AG10803 (cell line): ENCODE measurements around the gene E2F3.
A peak's percentile ranks its signal among the peaks of the same experiment; 100 is the strongest.

Experiments
- DNase-seq: peaks from one replicate; pipeline ENCODE4 v3.0.0; 2010; ENCODE audit warnings: low read depth
- H3K4me3 ChIP-seq: 2 replicates; pipeline ENCODE4 v1.5.1; 2011; ENCODE audit warnings: mild to moderate bottlenecking, low read length, control low read depth
- TF ChIP-seq, protein P1 (sequence below): conservative IDR thresholded peaks from 2 replicates; pipeline ENCODE4 v1.5.1; 2011; ENCODE audit warnings: mild to moderate bottlenecking, low read length, control low read depth, inconsistent platforms

Gene E2F3

DNA sequence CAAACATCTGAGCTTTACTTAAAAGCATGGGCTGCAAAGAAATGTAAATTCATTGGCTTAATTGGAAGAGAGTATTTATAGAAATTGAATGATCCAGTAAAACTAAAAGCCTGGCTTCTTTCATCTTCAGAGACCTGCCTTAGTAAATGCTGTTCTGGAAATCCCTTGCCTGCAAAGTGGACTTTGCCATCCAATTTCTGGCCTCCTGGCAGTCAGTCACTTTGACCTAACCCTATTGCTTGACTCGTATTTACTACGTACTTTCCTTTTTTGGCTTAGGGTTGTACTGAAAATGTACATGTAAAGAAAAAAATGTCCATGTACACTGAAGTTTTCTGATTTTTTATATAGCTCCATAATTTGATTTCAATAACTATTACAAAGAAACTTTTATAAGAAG is 47.1 kb downstream of the E2F3 start:
- no peak for DNase-seq
- no peak overlapping the region for H3K4me3 ChIP-seq
- TF ChIP-seq, protein P1, sequence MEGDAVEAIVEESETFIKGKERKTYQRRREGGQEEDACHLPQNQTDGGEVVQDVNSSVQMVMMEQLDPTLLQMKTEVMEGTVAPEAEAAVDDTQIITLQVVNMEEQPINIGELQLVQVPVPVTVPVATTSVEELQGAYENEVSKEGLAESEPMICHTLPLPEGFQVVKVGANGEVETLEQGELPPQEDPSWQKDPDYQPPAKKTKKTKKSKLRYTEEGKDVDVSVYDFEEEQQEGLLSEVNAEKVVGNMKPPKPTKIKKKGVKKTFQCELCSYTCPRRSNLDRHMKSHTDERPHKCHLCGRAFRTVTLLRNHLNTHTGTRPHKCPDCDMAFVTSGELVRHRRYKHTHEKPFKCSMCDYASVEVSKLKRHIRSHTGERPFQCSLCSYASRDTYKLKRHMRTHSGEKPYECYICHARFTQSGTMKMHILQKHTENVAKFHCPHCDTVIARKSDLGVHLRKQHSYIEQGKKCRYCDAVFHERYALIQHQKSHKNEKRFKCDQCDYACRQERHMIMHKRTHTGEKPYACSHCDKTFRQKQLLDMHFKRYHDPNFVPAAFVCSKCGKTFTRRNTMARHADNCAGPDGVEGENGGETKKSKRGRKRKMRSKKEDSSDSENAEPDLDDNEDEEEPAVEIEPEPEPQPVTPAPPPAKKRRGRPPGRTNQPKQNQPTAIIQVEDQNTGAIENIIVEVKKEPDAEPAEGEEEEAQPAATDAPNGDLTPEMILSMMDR, result no peak

DNA sequence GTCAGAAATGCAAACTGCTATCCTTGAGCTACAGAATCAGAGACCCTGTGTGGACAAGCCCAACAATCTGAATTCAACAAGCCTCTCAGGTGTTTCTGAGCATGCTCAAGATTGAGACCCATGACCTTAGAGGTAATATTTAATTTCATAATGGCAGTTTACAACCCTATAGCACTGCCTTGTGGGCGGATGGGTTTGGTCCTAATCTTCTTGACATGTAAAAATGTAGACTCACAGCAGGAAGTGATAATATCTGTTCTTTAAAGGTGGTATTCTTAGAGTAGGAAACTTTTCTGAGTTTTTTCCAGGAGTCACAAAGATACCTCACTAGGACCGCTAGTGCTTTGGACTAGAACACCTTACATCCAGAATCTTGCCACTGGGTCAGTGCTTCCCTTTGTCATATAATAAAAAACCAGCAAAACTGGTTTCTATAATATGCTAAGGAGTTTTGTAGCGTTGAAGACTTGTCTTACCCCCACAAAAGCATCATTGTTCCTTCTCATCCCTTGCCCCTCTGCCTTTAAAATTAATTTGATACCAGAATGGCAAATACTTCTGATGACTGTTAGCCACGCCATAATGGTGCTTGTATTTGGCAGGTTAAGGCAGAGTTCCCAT is 52.6 kb downstream of the E2F3 start:
- TF ChIP-seq, protein P1, result no peak
- no peak for DNase-seq
- no peak overlapping the region for H3K4me3 ChIP-seq

DNA sequence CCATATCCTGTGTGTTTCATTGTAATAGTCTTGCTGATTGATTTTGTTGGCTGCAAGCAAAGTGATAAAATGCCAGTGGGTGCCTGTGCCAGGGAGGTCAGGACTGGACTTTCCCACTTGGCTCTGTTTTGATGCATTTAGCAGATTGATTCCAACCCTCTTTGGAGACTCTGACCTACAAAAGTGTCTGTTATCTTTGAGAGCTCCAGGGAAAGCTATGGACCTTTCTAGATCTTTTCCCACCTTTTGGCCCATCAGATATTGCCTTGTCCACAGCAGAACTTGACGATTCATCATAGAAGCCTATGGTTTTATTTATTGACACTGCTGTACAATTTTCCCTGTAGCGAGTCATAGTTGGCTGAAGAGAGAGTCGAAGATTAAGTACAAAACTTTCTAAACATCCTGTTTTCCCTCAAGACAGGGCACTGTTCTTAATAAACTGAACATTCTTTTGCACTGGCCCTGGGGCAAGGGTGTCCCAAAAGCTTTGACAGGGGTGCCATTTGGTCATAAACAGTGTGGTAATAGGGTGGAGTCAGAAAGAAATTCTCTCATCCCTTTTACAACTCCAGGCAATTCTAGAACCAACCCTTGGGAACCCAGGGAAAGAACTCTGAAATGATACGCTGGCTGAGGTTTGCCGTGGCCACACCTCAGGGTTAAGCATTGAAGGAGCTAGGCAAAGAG is 53.7 kb downstream of the E2F3 start:
- DNase-seq, result peak; percentile 45
- TF ChIP-seq, protein P1, result no peak
- no peak overlapping the region for H3K4me3 ChIP-seq

DNA sequence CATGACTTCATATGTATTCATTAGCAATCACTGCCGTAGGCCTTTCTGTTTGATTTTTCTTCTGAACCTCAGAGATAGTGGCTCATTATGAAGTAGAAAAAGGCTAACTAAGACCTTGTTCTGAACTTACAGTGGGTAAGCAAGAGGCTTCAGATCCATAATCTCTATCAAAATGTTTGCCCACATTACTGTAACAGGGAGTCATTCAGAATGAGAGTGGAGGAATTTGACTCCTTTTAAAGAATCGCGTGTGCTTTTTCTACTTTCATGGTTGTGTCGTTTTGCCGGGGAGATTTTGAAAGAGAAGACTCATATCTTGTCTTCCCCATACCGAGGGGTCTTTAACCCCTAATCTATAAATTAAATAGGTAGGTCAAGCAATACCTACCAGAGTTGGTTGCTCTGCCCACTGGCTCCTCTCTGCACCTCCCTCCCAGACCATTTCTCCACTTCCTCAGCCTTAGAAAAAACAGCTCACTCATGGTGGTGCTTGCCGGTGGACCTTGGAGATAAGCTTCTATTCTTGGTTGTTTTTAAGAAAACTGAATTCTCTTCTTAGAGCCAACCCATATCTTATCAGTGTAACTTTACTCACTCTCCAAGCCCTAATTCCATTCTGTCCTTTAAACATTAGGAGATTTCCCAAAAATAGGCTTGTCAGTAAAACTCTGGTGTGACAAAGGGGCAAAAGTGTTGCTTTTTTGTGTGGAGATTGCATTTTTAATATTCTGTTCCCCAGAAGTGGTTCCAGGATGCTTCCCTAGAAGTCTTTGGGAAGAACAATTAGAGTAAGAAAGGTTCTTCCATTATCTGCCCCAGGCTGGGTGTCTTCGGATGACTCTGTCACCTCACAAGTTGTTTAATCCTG is 56.6 kb downstream of the E2F3 start:
- DNase-seq, result no peak
- no peak overlapping the region for H3K4me3 ChIP-seq
- TF ChIP-seq, protein P1, result no peak

DNA sequence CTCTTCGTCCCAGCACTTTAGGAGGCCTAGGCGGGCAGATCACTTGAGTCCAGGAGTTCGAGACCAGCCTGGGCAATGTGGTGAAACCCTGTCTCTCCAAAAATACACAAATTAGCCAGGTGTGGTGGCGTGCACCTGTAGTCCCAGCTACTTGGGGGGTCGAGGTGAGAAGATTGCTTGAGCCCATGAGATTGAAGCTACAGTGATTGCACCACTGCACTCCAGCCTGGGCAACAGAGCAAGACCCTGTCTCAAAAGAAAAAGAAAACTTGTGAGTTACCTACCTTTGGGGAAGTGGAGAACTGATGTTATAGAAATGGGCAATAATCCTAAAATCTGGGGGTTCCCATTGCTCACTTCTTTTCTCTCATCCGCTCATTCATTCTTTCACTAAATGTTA is 58.0 kb downstream of the E2F3 start:
- H3K4me3 ChIP-seq, result no peak overlapping the region
- TF ChIP-seq, protein P1, result no peak
- no peak for DNase-seq

DNA sequence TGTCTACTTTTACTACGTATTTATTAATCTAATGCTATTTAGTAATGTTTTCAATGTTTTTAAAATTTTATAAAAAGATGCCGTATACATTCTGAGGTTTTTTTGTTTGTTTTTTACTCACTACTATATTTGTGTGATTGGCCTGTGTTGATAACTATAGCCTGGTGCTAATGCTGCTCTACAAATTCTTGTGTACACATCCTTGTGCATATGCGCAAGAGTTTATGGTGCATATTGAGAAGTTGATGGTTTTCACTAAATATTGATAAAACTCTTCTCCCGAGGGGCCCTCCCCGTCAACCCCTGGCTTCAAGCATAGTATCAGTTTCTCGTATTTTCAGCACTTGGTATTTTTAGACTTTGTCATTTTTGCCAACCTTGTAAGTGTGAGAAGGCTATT is 59.9 kb downstream of the E2F3 start:
- no peak overlapping the region for H3K4me3 ChIP-seq
- no peak for DNase-seq
- TF ChIP-seq, protein P1, result no peak
